GM21423 (cell line): ENCODE measurements around the gene REC114.
"Not testable (repeated sequence)": the region's sequence is repeated elsewhere in the genome, so short reads cannot be mapped to it uniquely, and the experiment has no call there.

Experiments used
- ATAC-seq: cut with Tn5 transposase; IDR thresholded peaks from one replicate; pipeline ENCODE4 v1.9.1; 2021; ENCODE audit warnings: mild to moderate bottlenecking, moderate library complexity; ENCODE audit not compliant: unreplicated experiment

The REC114 gene

DNA sequence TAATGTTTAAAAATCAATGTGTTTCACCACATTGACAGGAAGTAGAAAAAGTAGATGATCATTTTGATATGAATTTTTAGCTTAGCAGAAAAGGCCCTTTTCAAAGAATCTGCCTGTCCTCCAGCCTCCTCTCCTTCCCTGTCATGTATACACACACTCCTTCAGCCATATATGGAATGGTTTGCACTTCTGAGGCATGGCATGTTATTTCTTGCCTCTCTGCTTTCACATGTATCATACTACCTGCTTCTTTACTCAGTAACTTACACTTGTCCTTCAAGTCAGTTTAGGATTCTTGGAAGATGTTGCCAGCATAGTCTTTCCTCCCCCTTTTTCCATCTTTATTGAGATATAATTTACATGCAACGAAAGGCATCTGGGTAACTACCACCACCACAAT, 79.0 kb downstream of the REC114 start:
- no peak for ATAC-seq

DNA sequence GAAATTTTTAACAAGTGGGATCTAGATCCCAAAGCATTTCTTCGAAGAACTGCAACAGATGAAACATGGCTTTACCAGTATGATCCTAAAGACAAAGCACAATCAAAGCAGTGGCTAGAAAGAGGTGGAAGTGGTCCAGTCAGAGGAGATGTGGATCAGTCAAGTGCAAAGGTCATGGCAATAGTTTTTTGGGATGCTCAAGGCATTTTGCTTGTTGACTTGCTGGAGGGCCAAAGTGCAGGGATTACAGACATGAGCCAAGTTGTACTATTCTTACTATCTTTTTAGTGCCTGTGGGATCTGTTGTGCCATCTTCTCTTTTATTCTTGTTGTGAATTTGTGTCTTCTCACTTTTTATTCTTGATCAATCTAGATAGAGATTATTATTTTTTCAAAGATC, 82.0 kb downstream of the REC114 start:
- no peak for ATAC-seq

GRCh38 chr15:73527598-73527997, 84.6 kb downstream of the REC114 start:
- ATAC-seq: no peak

DNA sequence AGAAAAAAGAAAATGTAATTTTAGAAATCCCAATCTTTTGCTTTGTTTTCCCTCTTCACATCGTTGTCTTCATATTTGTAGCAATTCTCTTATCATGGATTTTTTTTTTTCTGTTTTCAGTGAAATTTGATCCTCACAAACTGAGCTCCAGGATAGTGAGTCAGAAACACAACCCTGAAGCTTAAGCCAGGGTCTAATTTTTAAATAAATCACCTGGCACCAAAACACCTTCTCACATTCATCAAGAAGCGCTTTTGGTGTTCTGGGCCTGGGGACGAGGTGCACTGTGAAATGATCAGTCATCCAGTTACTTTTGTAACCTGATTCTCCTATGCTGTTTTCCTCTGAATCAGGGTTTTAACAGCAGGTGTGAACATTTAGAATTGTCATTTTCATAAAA, 87.7 kb downstream of the REC114 start:
- ATAC-seq: no peak

- no peak for ATAC-seq
Observed at GRCh38 chr15:73538123-73538522, 95.2 kb downstream of the REC114 start.

GRCh38 chr15:73538563-73539211, 95.7 kb downstream of the REC114 start:
- ATAC-seq: no peak

DNA sequence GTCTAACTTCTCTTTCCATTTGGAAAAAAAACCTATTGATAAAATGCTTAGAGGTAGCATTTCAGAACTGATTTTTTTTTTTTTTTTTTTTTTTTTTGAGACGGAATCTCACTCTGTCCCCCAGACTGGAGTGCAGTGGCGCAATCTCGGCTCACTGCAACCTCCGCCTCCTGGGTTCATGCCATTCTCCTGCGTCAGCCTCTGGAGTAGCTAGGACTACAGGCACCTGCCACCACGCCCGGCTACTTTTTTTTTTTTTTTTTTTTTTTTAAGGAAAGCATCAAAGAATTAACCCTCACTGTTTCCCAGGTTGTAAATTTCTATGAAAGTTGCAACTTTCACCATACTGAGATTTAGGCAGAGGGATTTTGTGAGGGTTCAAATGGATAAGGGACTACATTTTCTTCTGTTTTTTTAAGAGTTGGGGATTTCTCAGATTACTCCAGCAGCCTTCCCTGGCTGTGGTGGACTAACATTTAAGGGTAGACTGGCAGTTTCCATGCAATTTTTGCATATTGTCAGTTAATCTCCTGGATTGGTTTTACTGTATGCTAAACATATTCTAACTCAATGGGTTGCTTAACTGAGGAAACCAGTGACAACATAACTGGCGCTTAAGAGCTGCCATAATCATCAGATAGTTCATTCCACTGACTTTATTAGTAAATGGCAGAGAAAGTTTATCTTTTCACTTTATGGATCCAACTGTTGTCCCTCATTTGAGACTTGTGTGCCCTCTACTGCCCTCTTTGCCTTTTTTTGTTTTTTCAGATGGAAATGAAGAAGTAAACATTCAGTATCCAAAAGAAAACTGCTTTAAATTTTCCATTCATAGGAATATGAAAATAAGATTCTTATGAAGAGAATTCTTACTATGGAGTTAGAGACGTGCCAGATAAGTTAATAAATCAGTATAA, 96.5 kb downstream of the REC114 start:
- no peak for ATAC-seq

GRCh38 chr15:73540161-73540560, 97.2 kb downstream of the REC114 start:
- no peak for ATAC-seq

- no peak for ATAC-seq
Observed at GRCh38 chr15:73541479-73541878, 98.5 kb downstream of the REC114 start.

DNA sequence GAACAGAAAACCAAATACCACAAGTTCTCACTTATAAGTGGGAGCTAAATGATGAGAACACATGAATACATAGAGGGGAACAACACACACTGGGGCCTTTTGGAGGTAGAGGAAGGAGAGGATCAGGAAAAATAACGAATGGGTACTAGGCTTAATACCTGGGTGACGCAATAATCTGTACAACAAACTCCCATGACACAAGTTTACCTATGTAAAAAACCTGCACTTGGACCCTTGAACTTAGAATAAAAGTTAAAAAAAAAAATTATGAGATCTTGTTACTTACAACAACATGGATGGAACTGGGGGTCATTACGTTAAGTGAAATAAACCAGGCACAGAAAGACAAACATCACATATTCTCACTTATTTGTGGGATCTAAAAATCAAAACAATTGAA, 106.0 kb downstream of the REC114 start:
- ATAC-seq: not testable (repeated sequence)

- no peak for ATAC-seq
Observed at GRCh38 chr15:73550190-73550589, 107.2 kb downstream of the REC114 start.

GRCh38 chr15:73555080-73555479, 112.1 kb downstream of the REC114 start:
- ATAC-seq: no peak

GRCh38 chr15:73558529-73558928, 115.6 kb downstream of the REC114 start:
- ATAC-seq: no peak

DNA sequence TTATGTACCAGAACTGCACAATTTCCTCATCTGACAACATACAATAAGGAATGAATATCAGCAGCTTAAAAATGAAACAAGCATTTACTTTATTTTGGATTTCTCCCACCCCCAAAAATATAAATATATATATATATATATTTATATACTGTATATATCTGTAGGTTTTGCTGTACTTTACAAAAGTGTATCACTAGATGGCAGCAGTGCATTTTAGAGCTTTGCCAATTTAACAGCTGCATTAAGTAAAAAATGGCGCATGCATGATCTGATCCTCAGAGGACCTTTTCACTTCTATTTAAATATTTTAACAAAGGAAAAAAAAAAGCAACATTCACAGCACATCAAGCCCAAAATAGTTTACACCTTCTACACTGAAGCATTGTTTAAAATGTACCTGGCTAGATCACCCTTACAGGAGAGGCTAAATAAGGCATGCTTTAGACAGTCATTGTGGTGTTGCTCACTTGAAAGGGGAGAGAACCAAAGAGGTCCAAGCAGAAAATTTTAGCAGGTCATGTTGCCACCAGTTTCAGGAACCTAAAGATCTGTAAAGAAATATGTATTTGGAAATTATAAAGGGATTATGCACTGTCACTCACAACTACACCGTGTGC, 117.6 kb downstream of the REC114 start:
- ATAC-seq: no peak

- no peak for ATAC-seq
Observed at GRCh38 chr15:73564255-73564654, 121.3 kb downstream of the REC114 start.

DNA sequence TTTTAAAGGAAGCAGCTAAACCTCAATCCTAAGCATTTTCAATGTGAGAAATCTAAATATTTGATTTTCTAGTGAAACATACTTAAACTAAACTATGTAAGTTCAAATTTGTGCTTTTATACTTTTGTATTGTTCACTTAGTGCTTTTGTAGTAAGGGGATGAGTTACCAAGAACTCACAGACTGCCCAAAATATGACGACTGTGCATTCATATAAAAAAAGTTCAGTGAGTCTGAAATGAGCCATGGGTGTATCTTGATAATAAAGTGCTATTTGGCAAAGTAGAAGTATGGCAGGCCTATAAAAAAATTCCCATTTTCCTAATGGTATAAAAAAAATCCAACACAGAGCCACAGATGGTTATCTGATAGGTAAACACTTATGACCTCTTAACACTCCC, 124.1 kb downstream of the REC114 start:
- ATAC-seq: no peak

DNA sequence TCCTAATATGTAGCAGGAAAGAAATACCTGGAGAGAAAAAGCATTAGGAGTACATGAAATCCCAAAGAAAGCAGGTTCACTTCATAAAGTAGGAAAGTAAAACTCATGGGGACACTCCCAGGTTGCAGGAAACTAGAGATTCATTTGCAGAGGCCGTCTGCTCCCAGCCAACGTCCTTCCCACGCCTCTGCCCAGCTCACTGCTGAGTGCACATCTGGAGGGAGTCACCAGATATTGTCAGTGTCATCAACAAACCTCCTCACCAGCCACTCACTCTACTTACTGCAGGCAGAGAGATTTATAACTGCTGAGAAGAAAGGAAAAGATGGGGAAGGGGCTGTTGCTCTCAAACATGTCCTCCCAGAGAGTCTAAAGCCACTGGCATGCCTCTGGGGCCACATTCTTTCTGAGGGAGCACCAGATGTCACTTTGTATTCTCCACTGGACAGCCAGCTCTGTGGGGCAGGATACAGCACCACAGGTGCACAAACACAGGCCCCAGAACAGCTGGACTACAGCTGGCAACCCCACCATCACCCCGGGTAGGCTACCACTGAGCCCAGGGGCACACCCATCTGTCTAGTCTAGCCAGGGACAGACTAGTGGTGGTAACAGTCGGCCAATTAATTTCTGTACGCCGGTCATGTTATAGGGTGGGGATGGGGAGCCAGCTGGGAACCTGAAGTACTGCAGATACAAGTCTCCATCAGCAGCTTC, 125.8 kb downstream of the REC114 start:
- no peak for ATAC-seq

GRCh38 chr15:73569361-73569760, 126.4 kb downstream of the REC114 start:
- ATAC-seq: no peak

DNA sequence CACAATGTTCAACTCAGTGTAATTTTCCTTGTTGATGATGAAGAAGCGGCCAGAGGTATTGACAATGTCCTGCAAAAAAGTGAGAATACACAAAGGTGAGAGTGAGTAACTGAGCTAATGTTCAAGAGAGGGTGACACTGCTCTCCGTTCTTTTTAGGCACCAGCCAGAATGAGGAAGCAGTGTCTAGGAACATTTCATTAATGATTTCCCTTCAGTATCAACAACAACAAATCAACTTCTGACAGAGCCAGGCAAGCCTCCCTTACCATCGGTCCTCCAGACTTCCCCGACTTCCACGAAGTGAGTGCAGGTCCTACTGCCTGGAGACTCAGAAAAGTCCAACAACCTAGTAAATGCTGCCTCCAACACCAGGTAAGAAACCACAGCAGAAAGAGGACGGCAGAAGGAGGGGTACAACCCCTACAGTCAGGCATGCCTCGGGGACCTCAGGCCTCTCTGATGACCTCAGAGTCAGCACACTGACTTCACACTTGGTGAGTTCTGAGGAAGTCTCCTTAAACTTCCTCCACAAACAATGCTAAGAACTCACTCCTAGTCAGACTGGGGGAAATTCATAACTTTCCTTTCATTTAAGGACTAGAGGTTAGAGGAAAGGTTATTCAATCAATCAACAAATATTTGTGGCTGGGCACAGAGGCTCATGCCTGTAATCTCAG, 127.5 kb downstream of the REC114 start:
- ATAC-seq: no peak

GRCh38 chr15:73571346-73571745, 128.4 kb downstream of the REC114 start:
- ATAC-seq: no peak

GRCh38 chr15:73572296-73572695, 129.3 kb downstream of the REC114 start:
- no peak for ATAC-seq
